ENCODE measurements around the gene CLUH.

DNA sequence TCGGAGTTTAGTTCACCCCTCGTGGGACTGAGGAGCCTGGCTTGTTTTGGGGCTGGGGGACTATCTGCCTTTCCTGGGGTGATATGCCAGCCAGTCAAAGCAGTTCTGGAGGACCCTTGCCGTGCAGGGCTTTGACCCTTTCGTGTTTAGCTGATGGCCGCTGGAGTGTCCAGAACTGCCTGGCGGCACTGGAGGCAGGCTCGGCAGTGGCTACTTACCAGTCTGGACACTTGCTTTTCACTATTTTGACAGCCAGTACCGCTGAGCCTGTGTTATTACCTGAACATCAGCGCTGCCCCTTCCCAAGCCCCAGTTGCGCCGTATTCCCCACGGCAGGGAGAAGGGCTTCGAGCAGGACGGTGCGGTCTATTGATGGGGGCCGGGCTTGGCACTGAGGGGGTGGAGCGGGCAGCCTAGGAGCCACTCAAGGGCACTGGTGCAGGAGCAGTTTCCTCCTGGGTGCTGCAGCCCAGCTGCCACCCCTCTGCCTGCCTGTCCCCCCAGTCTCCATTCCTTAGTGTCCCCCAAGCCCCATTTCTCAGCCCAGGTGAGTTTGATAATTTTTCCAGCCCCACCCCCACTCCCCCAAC is 19.3 kb upstream of the CLUH start:
- TF ChIP-seq CTCF (IDR thresholded peaks at IDR 0.05; ENCODE audit: extremely low read depth in 1 of 2, insufficient read depth in 1 of 2, low read depth in 1 of 2, low read length in 2 of 2) = no peak
- TF ChIP-seq POLR2AphosphoS5 (IDR thresholded peaks at IDR 0.05; ENCODE audit: insufficient read depth, low read depth, low read length) = no peak
- no peak for TF ChIP-seq POLR2A (IDR thresholded peaks at IDR 0.05; ENCODE audit: low read depth, low read length)
- no peak for TF ChIP-seq GATA2 (IDR thresholded peaks at IDR 0.05; ENCODE audit: insufficient read depth, insufficient read length, low read depth, low read length)
- TF ChIP-seq EZH2 (IDR thresholded peaks at IDR 0.05; ENCODE audit: borderline replicate concordance, low read depth, low read length, severe bottlenecking) = no peak
- no peak for TF ChIP-seq FOS (IDR thresholded peaks at IDR 0.05; ENCODE audit: borderline replicate concordance, insufficient read depth, low read length)
